Ecto neural progenitor cell (in vitro differentiated cells): Measurements from ENCODE around the gene COLQ.
"Not testable (repeated sequence)": the region's sequence is repeated elsewhere in the genome, so short reads cannot be mapped to it uniquely, and the experiment has no call there.

Experiments used
- DNase-seq: peaks from one replicate; pipeline ENCODE4 v3.0.0-alpha.2; 2018; ENCODE audit warnings: low spot score

The COLQ gene

DNA sequence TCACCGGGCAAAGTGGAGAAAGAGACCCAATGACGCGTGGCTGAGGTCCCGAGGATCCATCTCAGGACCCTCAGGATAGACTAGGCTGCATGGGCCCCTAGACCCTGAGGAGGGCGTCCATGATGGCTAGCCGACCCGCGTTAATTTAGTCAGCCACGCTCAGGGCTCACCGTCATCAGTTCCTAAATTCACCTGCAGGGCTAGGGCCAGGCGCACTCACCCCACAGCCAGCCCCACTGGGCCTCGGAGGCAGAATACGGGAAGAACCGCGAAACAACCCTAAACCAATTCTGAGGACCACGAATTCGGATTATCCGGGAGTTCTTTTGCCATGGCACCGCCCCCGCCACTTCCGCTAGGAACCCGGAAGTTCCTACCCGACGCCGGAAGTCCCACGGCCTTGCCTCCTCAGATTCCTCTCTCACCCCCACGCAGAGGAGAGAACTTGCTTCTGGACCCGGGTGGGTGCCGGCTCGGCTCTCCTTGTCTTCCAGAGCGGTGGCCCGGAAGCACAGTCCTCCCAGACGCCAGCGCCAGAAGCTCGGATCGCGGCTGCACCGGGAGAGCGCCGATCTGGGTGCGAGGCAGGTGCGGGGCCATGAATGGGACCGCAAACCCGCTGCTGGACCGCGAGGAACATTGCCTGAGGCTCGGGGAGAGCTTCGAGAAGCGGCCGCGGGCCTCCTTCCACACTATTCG is 94.2 kb downstream of the COLQ start, which contains the start of the genes EAF1 and METTL6:
Gene EAF1 (plus strand): TSS at position 417 of the 699 bp plus-strand sequence. CDS start 182 bp downstream, at position 599.
Gene METTL6 (minus strand): TSS at position 363 of the 699 bp plus-strand sequence. CDS start 1,033 bp downstream, outside the sequence.
- peak; percentile 83 for DNase-seq

DNA sequence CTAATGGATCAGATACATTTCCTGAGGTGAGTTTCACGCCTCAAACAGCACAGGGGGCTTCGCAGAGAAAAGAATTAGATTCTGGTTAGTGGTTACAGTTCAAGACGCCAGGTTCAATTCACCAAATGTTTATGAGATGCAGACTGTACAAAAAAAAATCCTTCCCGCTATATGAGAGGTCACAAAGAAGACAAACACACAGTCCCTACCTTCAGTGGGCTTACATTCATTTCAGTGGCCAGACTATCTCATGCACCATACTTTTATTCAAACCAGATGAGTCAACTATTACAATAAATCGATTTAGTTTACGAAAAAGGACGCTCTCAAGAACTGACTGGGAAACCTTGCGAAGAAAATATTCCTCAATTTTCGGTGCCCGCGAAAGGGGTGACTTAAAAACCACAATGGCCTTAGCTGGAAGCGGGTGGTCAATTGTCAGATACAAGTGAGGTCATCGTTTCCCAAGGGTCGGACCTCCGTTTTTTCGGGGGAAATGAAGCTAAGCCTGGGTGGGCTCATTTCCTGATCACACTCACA is 94.9 kb downstream of the COLQ start:
- no peak for DNase-seq

DNA sequence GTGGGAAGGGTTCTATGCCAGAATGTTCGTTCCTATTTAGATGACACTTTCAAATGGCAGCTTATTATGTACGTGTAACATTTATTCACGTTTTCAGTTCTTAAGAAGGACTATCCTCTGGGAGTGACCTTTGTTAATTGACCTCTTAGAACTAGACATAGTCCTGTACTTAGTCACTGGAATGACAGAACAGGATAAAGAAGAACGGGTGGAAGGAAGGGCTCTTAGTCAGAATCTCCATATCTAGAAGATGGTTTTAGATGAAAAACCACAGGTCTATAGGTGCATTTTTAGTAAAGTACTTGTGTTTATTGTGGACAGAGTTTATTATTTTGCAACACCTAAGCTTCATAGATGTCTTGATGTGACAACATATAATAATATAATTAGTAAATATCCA is 100.6 kb downstream of the COLQ start:
- DNase-seq: no peak

DNA sequence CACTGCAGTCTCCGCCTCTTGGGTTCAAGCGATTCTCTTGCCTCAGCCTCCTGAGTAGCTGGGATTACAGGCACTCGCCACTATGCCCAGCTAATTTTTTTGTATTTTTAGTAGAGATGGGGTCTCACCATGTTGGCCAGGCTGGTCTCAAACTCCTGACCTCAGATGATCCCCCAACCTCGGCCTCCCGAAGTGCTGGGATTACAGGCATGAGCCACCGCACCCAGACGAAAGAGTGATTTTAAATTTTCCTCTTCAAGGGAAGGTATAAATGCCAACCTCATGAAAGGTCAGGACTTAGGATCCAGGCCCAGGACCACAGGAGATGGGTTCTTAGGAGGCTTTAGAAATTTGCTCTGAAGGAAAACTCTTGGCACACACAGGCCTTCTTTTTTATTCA is 110.5 kb downstream of the COLQ start:
- not testable (repeated sequence) for DNase-seq

DNA sequence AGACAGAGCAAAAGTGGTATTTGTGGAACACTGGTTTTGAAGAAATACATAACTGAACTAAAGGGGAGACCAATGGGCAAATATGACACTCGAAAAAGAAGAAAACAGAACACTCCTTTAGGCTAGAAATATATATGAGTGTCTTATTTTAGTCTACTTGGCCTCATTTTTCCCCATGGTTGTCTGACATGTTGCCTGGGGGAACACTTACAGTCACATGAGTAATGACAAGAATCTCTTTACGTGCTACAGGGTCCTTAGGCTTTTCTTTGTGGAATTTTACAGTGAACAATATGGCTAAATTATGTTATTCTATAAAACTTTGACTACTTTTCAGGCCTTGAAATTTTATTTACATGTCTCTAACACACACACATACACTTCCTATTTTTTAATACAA is 111.7 kb downstream of the COLQ start:
- DNase-seq: no peak

DNA sequence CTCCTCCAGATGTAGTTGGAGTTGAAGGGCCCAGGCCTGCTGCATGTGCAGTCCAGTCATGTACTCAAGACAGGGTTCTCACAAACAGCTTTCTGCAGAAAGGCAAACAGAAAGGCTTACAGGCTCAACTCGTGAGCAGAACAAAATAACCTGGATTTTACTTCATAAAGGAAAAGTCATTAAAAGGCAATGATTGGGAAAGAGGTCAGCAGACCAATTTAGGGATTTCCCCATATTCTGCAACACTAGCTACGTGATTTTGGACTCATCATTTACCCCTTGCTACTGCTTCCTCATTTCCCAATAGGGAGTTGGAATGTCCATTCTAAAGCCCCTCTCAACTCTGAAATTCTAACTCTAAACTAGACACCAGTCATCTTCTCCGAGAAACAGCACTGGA is 112.3 kb downstream of the COLQ start:
- no peak for DNase-seq

DNA sequence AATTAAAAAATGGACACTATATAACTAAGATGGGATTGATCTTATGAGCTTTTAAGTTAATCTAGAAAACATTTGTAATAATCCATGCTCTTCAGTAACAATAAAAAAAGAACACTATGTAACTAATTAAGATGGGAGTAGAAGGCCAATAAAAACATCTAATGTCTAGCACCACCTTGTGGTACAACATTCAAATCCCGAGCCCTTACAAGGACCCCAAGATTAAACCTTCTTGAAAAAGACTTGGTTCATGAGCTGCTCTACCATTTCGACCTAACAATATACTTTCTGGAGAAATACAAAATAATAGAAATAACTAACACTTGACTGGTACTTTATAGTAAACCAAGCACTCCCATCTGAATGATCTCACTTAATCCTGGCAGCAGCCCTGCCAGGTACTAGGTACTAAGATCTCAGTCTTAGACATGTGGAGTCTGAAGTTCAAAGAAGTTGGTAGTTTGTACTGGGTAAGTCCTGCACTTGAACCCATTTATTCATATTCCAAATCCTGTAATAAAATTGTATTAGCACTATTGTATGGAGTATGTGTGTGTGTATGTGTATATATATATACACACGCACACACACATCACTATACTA is 116.0 kb downstream of the COLQ start:
- DNase-seq: no peak

DNA sequence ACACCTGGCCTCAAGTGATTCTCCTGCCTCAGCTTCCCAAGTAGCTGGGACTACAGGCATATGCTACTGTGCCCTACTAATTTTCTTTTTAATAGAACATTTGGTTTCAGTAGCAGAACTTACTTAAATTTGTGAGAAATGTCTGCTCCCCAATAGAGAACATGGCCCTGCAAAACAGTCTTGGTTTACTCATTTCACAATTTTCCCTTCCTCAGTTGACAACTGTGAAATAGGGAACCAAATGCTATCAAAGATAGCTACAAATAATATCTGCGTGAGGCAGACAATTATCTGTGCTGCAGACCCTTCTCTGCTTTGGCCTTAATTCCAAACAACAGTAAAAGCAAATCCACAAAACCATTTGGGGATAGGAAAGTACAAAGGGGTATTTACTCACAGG is 116.7 kb downstream of the COLQ start:
- DNase-seq: no peak

DNA sequence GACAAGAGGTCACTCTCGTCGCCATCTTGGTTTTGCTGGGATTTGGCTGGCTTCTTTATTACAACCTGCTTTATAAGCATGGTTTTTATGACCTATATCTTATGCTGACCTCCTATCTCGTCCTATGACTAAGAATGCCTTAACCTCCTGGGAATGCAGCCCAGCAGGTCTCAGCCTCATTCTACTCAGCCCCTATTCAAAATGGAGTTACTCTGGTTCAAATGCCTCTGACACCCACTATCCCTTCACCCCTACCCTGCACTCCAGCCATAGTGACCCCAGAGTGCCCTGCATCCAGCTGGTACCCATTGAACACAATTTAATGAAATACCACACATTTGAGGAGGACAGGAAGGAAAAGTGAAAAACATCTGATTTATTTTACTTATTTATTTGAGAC is 117.5 kb downstream of the COLQ start:
- DNase-seq: no peak

DNA sequence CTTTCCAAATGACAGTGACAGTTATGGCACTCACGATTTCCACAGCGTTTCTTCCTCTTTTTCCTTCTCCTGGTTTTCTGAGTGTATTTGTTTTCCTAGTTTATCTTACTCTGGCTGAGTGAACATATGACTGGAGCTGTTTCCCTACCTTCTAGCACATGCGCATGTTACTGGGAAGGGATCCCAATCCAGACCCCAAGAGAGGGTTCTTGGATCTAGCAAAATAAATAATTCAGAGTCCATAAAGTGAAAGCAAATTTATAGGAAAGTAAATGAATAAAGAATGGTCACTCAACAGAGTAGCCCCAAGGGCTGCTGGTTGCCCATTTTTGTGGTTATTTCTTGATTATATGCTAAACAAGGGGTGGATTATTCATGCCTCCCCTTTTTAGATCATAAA is 118.0 kb downstream of the COLQ start:
- DNase-seq: no peak

DNA sequence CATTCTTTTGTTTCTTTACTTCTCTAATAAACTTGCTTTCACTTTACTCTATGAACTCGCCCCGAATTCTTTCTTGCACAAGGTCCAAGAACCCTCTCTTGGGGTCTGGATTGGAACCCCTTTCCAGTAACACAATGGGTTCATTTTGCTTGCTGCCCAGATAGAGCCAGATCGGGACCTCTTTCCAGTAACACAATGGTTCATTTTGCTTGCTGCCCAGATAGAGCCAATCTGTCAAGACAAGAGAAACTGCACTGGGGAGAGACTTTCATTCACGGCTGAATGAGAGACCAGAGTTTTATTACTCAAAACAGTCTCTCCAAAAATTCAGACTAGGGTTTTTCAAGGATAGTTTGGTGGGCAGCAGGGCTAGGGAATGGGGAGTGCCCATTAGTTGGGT is 119.6 kb downstream of the COLQ start:
- no peak for DNase-seq
